ENCODE data around the gene IQCE.

The IQCE gene, protein sequence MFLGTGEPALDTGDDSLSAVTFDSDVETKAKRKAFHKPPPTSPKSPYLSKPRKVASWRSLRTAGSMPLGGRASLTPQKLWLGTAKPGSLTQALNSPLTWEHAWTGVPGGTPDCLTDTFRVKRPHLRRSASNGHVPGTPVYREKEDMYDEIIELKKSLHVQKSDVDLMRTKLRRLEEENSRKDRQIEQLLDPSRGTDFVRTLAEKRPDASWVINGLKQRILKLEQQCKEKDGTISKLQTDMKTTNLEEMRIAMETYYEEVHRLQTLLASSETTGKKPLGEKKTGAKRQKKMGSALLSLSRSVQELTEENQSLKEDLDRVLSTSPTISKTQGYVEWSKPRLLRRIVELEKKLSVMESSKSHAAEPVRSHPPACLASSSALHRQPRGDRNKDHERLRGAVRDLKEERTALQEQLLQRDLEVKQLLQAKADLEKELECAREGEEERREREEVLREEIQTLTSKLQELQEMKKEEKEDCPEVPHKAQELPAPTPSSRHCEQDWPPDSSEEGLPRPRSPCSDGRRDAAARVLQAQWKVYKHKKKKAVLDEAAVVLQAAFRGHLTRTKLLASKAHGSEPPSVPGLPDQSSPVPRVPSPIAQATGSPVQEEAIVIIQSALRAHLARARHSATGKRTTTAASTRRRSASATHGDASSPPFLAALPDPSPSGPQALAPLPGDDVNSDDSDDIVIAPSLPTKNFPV

DNA sequence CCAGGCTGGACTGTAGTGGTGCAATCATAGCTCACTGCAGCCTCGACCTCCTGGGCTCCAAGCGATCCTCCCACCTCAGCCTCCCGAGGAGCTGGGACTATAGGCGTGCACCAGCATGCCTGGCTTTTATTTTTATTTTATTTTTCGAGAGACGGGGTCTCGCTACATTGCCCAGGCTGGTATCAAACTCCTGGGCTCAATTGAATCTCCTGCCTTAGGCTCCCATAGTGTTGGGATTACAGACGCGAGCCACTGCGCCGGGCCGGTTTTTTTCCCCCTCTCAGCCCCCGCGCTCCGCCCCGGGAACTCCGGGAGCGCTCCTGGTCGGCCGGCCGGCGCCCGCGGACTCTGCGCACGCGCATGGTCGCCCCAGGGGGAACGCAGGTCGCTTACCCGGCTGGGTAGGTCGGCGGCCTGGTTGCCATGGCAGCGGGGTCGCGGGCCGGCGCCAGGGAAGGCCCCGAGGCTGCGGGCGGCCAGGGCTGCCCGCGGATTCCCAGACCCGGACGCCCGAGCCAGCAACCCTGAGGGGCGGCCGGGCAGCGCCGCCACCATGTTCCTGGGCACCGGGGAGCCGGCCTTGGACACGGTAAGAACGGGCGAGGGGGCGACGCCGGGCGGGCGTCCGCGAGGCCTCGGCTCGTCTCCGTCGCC, at the start of gene IQCE:
Gene IQCE (plus strand): TSS at position 351 of the 654 bp plus-strand sequence. CDS start 203 bp downstream, at position 554.
- peak; percentile 44 for DNase-seq (ENCODE audit: low read depth)

DNA sequence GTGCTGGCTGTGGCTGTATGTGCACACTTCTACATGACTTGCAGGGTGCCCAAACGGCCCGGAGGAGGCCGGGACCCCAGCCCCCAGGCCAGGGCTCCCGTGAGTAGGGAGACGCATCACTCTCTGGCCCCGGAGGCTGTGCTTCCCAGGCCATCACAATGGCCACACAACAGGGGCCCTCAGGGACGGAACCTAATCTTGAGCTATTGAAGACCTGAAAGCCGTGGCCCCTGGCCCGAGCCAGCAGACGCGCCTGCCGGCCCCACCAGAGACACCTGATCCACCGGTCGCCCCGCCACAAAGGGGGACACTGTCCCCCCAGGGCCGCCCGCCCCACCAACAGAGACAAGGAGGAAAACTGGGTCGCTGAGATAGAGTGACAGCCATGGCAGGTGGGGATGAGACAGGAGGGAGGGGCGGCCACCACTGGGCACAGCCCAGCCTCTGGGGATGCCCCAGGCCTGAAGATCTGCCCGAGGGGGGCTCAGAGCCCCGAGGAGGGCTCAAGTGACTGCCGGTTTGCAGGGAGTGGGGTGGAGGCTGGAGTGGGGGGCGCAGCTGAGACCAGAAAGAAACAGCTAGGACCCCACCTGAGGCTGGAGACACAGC, 49.4 kb upstream of the IQCE start:
- DNase-seq (ENCODE audit: low read depth): no peak

DNA sequence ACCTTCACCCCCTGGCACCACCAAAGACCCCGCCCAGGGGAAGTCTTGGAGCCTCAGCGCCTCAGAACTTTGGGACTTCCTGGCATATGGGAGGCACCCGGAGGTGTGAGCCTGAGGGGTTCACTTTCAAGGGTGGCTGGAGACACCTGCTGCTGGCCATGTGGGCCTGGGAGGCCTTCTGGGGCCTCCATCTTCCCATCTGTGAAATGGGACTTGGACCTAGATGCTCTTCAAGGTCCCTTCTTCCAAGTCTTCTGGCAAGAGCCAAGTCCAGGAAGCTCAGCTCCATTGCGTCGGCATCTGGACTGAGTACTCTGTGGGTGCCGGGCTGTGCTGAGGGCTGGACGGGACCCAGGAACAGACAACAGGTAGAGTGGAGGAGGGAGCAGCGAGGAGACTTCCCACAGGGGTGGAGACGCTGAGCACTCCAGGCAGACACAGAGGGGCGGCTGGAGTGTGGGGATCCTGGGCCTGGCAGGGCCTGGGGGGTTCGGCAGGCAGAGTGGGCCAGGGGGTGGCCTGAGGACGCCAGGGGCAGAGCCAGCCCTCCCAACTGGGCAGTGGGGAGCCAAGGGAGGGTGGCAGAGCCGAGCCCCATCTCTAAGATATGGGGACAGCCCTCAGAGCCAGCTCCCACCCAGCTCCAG, 48.5 kb upstream of the IQCE start:
- DNase-seq (ENCODE audit: low read depth): no peak

DNA sequence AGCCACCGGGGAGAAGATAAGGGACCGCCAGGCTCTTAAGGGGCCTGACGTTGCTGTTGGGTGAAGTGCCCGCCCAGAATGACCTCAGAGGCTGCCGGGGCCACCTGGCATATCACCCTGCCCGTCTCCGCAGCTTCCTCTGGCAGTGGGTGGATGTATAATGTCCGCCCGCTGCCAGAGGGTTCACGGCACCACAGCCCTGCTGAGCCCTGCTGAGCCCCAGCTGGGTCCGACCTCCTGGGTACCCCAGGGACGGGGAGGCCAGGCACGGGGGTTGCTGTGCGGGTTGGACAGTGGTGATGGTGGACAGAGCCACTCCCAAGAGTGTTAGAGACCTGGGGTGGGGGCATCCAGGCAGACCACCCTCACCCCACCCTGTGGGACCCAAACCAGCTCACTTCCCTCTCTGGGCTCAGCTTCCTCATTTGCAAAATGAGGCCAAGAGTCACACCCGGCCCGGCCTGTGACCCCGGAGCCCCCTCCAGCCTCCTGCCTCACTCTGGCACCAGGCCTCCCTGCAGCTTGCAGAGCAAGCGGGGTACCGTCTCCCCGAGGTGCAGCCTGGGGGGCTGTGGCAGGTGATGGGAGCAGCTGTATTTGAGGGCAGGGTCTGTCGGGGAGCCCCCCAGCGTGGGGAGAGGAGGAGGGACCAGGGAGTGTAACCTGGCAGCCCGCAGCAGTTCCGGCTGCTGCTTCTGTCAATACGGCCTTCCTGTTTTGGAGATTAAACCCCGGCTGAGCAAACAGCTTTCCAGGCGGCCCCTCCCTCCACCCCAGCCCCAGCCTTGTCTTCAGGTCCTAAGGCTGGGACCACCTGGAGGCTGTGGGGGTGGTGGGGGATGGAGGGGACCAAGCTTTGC, 47.6 kb upstream of the IQCE start:
- no peak for DNase-seq (ENCODE audit: low read depth)

DNA sequence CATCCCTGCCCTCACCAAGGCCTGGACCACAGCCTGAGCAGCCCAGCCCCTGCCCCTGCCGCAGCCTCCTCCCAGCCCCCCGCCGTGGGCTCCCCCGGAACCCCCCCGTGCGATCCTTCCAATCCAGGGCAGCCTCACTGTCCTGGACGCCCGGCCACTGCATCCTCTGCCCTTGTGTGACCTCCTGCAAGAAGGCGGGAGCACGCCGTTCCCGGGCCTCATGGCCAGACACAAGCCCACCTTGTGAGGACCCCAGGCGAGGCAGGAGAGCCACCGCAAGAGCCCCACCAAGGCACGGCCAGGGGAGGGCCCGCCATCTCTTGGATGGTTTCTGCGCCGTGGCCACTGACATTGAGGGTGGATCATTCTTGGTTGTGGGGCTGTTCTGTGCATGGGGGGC, 47.0 kb upstream of the IQCE start:
- no peak for DNase-seq (ENCODE audit: low read depth)

DNA sequence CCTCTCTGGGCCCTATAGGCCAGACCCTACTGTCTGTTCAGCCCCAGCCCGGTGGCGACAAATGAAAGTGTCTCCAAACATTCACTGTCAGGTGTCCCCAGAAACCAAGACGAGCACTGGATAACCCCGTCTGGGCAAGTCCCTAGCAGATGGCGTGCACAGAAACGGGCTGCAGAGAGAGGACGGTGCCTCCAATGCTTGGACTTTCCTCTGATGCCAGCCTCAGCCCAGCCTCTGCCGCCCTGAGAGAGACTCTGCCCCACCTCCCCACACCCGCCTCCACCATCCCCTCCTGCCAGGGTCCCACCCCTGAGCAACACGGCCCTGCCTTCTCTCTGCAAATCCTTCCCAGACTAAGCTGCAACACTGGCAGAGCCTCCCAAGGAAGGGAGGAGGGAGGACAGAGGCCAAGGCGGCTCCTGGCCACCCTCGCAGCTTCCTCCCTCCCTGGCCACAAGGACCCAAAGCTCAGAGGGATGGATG, 46.6 kb upstream of the IQCE start:
- no peak for DNase-seq (ENCODE audit: low read depth)

DNA sequence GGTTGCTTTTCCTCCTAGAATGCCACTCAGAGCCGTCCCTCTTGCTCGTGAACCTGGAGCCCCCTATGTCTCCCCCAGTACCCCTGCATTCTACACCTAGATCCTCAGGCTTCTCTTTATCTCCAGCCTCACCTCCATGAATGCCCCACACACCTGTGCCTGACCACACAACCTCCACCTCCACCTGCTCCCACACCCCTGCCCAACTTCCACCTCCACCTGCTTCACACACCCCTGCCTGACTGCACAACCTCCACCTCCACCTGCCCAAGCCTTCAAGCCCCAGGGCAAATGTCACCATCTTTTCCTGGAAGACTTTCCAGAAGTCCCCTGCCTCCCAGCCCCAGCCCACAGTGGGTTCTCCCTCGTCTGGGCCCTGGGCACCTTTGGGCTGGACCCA, 46.1 kb upstream of the IQCE start:
- DNase-seq (ENCODE audit: low read depth): no peak

DNA sequence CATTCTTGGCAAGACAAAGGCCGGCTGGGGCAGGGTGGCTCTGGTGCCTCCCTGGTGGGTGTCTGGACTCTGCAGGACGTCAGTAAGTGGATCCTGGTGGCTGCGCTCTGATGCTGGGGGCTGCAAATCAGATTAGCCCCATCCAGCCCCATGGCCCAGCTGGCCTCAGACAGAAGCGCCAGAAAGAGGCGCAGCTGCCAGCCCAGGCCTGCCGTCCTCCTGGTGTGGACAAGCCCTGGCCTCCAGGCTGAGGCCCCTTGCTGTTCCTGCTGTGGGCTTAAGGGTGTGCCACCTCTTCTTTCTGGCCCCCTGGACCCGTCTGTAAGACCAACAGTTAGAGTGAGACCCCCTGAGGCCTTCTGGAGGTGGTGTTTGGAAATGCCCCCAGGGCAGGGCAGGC, 45.1 kb upstream of the IQCE start:
- DNase-seq (ENCODE audit: low read depth): no peak

DNA sequence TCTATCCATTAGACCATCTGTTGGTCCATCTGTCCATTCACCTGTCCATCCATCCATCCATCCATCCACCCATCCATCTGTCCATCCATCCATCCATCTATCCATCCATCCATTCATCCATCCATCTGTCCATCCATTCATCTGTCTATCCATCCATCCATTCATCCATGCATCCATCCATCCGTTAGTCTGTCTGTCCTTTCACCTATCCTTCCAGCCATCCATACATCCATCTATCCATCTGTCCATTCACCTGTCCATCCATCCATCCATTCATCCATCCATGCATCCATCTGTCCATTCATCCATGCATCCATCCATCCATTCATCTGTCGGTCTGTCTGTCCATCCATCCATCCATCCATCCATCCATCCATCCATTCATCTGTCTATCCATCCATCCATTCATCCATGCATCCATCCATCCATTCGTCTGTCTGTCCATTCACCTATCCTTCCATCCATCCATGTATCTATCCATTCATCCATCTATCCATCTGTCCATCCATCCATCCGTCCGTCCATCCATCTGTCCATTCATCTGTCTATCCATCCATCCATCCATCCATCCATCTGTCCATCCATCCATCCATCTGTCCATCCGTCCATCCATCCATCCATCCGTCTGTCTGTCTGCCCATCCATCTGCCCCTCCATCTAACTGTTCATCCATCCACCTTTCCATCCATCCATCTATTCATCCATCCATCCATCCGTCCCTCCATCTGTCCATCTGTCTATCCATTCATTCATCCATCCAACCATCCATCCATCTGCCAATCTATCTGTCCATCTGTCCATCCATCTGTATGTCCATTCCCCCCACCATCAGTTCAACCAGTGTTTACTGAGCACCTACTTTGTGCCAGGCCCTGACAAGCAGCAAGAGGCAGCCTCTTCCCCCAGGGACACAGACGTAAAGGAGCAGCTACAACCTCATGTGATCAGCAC, 44.0 kb upstream of the IQCE start:
- DNase-seq (ENCODE audit: low read depth): no peak

DNA sequence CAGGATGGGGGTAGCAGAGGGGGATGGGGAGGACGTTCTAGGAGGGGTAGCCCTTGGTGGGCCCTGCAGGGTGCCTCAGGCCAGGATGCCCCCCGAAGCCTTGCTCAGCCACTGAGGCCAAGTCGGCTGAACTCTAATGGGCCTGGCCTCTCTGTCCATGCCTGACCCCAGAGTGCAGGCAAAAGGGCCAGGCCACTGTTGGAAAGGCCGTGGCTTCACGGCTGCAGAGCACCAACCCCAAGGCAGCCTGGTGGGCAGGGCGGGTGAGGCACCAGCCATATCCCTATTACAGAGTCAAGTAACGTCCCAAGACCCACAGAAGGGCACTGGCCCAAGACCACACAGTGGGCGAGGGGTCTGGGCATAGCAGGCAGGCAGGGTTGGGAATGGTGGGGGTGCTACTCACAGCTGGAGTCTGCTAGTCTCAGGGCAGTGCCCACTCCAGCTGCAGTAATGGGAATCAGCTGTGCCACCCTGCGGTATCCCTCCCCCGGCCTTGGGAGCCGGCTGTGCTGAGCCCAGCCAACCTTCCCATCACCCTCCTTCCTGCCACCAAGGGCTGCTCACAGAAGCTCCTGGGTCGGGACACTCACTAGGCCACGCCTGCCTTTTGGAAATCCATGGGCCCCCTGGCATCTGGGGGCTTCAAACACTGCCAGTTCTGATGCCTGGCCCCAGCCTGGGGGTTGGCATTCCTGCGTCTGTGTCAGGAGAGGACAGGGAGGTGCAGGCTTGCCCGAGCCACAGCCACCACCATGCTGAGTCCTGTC, 43.2 kb upstream of the IQCE start:
- DNase-seq (ENCODE audit: low read depth): no peak

DNA sequence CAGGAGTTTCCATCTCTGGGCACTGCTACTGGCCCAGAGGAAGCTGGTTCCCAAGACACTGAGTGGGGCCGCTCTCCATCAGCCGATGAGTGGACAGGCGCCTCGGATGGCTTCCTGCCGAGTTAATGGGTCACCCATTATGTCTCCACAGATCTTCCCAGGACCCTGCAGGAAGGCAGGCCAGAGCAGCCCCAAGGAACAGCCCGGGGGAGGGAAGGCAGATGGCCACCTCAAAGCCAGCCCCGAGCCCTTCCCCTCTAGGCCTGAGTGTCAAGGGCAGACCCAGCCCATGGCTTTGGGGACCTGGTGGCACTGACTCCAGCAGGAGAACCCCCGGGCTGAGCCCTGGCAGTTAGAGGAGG, 42.6 kb upstream of the IQCE start:
- DNase-seq (ENCODE audit: low read depth): no peak

DNA sequence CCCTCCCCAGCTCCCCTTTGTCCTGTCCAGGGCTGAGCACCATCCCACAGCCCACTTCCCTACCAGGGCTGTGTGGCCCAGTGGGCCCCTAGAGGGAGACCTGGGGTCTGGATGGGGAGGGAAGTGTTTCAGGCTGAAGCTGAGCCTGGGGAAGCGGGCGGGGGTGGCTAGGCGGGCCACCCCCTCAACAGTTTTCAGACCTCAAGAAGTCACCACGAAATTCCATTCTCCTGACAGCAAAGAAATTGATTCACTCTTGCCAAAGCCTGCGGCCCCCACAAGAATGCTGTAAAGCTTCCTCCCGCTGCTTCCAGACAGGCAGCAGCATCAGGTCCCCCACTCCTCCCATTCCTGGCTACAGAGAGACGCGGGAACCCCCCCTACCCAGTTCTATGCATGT, 41.8 kb upstream of the IQCE start:
- peak; percentile 89 for DNase-seq (ENCODE audit: low read depth)

DNA sequence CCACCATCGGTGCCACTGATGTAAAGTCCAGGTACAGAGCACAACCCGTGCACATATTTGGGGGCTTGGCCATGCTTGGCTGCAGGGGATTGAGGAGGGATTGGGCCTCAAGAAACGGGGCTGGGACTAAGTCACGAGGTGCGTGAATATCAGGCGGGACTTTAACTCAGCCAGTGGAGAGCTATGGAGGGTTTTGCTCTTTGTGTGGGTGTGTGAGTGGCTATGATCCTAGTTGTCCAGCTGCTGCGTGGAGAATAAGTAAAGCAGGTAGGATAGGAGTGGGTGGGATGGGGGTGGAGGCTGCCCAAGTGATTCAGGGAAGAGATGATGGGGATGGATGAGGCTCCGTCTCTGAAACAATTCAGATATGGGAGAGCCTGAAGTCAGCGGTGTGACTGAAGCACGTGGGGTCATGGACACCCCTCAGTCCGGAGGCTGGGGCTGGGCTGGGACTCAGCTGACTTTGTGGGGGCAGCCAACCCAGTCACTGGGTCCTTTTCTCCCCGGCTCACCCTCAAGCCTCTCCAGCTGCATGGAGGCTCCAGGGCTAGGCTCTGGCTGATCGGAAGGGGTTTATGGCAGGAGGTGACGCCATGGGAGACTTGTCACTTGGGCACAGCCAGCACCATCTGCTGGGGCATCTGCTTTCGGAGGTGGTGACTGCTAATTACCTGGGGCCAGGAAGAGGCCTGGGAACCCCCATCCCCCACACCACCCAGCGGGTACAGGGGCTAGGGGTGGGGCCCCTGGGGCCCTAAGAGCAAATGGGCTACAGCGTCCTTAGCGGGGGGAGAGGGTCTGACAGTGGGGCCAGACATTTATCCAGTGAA, 40.9 kb upstream of the IQCE start:
- no peak for DNase-seq (ENCODE audit: low read depth)

DNA sequence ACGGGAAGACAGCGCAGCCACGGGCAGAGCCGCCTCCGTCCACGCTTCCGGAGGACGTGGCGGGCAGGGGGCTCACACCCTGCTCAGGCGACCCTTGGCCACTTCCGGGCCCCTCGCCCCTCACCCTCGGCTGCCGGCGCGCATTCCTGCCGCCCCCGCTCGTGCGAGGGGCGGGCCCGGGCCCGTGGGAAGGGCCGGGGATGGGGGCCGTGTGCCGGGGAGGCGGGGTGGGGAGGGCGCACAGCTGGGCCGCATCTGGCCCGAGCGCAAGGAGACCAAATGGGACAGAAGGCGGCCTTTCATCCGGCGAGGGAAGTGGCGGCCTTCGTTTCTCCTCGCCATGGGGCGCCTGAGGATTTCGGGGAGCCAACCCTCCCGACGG, 40.1 kb upstream of the IQCE start:
- no peak for DNase-seq (ENCODE audit: low read depth)

DNA sequence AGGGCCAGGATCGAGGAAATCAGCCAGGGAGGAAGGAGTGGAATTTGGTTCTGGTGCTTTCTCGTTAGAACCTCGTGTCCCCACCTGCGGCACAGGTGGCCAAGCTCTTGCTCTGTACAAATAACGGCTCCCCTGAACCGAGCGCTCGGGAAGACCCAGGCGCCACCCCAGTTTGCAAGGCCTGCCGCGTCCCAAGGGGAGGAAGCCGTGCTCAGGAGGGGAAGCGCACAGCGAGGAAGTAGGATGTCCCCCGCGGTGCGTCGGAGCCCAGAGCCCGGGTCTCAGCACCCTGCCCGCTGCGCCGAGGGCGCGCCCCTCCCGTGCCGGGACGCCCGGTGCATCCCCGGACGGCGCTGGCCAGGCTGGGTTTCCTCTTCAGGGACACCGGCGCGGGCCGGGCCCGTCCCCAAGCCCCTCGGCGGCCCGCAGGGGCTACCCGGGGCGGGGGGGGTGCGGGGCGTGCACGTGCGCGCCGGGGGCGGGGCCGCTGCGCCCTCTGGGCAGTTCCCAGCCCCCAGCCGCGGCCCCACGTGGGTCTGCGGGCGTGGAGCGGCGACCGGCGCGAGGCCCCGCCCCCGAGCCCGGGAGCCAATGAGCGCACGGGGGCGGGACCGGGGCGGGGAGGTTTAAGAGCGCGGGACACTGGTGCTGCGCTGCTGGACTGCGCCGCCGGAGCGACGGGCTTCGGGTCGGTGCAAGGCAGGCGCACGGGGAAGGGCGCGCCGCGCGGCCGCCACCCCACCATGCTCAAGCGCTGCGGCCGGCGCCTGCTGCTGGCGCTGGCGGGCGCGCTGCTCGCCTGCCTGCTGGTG, 39.5 kb upstream of the IQCE start, which contains the start of gene LFNG:
Gene LFNG (plus strand): TSS at position 656 of the 812 bp plus-strand sequence. CDS start 88 bp downstream, at position 744.
- peak; percentile 53 for DNase-seq (ENCODE audit: low read depth)

DNA sequence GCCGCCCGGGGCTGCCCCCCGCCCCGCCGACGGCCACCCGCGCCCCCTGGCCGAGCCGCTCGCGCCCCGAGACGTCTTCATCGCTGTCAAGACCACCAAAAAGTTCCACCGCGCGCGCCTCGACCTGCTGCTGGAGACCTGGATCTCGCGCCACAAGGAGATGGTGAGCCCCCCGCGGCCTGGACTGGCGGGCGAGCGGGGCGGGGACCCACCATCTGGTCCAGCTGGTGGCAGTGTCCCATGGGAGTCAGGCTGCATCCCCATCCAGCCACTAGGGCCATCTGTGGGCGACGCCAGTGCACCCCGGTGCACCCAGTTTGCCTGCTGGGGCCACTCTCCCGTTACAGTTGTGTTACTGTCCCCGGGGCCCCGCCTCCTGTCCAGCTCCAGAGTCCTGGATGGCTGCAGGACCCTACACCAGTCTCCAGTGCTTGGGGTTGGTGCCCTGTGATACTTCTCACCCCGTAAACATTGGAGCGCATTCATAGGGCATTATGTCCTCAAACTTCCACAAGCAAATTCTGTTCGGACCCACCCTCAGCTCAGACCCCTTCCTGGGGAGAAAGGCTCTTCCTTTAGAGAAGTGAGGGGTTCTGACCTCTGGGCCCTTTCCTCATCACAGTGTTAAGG, 38.5 kb upstream of the IQCE start:
- DNase-seq (ENCODE audit: low read depth): no peak

Measured in HS-5 (cell line).